Activated T-cell treated with anti-CD3 and anti-CD28 coated beads for 1 hour (primary cell): ENCODE results near the gene MAT2A.
A peak's percentile ranks its signal among the peaks of the same experiment; 100 is the strongest.
"Not testable (repeated sequence)": the region's sequence is repeated elsewhere in the genome, so short reads cannot be mapped to it uniquely, and the experiment has no call there.

ENCODE experiments used
- DNase-seq: peaks from one replicate; pipeline ENCODE4 v3.0.0-alpha.2; 2020; ENCODE audit warnings: low read depth

MAT2A gene

DNA sequence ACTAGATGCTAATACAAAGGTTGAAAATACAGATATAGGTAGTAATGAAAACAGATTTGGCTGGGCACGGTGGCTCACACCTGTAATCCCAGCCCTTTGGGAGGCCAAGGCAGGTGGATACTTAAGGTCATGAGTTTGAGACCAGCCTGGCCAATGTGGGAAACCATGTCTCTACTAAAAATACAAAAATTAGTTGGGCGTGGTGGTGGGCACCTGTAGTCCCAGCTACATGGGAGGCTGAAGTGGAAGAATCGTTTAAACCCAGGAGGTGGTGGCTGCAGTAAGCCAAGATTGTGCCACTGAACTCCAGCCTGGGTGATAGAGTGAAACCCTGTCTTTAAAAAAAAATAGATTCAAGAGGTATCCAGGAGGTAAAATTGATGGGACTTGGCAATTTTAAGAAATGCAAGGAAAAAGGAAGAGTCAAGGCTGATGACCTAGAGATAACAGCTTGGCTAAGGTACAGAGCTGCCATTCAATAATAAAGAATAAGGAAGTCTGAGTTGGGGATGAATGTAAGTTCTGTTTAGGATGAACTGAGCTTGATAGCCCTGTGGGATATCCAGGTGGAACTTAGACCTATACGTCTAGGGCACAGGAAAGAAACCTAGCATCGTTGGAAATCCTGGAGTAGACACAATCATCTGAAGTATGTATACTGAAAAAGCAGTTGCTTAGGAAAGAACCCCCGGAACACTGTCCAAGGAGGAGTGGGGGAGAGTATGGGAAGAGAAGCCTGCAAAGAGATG is 9.1 kb downstream of the MAT2A start:
- DNase-seq: no peak

DNA sequence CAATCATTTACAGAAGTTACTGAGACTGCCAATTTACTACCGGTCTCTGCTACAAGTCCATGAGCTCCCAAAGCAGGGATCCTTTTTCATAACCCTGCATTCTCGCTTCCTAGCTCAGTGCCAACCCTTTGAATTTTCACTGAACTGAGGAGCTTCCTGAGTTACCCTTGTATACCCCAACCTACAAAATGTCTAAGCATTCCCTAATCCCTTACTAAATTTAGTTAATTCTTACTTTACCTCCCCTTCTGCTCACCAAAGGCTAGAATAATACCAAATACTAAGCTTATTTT is 9.6 kb downstream of the MAT2A start:
- no peak for DNase-seq

DNA sequence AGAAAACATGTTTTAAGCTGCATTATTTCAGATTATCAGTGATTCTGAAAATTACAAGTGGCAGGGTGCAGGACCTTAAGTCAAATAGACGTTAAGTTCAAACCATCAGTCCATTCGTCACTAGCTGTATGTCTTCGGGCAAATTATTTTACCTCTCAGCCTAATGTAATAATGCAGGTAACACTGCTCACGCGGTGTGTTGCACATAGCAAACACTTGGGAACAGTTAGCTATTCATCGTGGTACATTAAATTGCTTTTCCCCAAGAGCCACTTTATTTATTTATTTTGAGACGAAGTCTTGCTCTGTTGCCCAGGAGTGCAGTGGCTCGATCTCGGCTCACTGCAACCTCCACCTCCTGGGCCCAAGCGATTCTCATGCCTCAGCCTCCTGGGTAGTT is 10.1 kb downstream of the MAT2A start:
- no peak for DNase-seq

DNA sequence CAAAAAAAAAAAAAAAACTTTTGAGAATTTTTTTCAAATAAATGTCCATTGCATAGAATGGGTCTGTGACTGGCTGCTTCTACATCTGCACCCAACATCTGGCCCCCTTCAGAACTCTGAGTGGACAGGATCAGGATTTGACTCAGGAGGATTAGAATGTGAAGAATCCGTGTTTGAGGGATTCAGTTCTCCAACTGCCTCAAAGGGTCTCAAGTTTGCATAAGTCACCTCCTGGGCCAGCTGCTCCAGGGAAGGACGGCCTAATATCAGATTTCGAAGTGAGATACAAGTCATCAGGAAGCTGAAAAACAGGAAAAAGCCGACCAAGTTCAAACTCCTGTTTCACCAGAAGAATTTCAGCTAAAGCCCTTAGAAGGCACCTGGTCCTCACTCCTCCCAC is 10.9 kb downstream of the MAT2A start:
- no peak for DNase-seq

DNA sequence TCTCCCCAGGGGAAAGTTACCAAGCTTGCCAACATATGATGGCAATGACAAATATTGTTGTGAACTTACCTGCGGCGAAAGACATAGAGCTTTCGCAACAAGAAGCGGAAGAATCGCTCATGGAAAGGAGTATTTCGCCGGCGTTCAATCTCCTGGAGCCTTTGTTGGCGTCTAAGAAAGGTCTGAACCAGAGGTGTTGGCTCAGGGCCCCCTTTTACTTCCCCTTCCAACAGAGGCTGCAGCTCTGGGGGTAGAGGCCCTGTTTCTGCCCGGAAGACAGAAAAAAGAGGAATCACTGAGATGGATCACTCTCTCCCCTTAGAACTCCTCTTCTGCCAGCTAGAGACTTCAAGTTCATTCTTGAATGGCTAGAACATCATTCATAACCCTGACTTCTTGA is 11.5 kb downstream of the MAT2A start:
- DNase-seq: no peak

DNA sequence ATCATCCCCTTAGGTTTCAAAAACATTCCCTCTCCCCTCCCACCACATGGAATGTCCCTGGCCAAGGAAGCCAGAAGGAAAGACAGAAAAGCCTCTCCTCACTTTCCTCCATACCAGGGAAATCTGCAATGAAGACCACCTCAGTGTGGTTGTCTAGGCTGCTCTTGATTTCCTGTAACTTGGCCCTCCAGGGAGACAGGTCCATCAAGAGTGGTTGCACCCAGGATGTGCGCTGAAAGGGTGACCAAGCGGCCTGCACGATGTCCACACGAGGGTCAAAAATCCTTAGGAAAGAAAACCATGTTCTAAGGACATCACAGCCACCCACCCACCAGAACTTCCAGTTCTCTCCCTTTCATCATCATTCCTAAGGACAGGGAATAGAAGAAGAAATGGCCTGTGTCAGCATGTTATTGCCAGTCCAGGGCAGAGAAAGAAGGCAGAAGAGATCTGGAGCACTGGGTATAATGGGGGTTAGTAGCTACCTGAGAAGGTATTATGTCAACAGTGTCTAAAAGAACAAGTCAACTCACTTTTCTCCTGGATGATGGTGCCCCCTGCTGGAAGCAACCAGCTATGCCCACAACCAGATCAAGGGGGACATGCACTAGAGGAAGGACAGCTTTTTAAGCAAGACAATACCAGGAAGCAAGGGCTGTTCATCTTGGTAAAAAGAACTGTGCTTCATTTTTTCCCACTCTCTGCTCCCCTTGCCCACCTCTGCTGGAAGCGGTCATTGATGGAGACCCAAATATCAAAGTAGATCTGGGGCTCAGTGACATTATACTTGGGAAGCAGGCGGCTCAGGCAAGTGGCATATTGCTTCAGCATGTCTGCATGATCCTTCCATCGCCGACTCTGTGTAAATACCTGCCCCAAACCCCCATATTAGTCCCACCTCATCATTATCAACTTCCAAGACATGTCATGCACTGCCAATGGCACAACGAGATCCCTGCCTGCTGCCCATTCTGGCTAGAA is 13.0 kb downstream of the MAT2A start:
- DNase-seq: peak; percentile 91

DNA sequence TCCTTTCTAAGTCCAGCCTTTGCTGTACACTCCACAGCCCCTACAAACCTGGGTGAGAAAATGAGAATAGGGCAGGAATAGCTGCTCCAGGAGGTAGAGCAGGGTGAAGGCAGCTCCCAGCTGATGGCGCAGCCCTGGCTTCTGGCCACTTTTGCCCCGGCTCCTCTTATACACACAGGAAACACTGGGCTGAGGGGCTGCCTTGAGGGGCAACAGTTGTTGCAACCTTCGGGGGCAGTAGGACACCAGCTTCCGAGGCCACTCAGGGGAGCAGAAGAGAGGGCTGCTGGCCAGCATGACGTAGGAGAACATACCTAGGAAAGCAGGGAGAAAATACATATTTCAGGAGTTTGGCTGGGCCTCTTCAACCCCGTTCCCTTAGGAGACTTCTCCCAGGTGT is 14.2 kb downstream of the MAT2A start:
- DNase-seq: no peak

DNA sequence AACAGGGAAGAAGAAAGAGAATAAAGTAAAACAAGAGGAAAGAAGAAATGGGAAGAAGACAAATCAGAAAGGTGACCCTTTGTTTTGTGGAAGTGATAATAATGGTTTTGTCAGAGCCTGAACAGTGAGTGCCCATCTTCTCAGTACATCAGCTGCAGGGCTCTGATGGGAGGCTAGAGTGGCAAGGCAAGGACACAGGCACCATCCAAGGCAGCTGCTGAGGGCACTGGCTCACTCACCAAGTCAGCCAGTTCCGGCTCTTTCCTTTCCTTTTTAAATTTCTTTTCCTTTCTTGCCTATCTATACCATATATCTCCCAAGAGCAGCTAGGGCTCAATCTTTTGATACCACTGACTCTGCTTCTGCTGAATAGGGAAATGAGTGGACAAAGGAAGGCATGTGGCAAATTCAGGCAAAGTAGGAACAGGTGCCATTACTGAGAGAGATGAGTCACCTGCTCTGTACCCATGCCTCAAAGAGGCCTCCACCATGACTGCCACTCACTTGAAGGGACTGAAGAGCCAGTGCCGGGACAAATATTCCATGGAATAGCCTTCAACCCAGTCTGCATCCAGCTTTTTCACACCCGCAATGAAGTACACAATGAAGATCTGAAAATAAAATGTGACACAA is 16.1 kb downstream of the MAT2A start:
- DNase-seq: no peak

DNA sequence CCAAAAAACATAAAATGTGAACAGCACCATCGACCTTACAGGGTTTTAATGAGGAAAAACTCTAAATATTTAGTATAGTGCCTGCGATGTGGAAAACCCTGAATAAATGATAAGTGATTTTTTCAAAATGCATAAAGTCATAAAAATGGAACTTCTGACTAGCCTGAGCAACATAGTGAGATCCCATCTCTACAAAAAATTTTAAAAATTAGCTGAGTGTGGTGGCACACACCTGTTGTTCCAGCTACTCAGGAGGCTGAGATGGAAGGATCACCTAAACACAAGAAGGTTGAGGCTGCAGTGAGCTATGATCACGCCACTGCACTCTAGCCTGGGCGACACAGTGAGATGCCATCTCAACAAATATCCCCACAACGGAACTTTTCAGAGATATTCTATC is 18.2 kb downstream of the MAT2A start:
- DNase-seq: no peak

DNA sequence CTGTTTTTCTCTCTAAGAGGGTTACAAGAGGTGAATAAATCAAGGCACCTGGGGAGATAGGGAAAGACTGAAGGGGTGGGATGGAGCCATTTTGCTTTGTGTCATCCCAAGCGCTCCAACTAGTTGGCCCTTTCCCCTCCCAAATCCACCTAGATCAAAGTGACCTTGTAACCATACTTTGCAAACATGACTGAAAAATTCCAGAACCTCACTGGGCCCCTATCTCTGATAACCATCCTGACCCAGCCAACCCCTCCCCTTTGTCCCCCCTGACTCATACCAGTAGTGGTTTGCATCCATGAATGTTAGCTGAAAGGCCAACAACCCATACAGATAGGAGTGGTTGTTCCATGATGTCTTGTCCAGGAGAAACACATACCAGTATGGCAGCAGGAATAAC is 19.2 kb downstream of the MAT2A start:
- DNase-seq: no peak

DNA sequence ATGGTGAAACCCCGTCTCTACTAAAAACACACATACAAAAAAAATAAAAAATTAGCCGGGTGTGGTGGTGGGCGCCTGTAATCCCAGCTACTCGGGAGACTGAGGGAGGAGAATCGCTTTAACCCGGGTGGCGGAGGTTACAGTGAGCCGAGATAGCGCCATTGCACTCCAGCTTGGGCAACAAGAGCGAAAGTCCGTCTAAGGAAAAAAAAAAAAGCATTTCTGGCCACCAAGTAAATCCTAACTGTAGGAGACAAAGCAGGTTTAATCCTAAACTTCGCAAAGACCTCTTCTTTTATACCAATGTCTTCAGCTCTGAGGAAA is 21.4 kb downstream of the MAT2A start:
- DNase-seq: not testable (repeated sequence)

DNA sequence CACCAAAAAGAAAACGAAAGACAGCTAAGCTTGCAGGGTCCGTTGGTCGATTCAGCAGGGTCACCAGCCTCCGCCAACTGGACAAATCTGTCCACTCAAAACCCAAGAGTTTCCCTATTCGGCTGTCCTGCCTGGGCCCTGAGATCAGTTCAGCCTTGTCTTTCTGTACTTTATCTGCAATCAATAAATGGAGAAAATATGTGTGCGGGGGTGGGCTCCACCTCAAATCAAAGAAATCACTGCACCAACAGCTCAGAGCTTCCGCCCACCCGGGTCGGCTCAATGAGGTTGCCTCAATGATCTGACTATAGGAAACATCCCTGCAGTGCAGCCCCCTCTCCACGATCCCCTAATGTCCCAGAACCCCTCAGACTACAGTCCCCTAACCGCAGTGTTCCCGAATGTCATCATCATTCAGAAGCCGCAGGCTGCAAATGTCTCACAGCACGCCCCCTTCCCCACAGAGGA is 21.9 kb downstream of the MAT2A start:
- no peak for DNase-seq

DNA sequence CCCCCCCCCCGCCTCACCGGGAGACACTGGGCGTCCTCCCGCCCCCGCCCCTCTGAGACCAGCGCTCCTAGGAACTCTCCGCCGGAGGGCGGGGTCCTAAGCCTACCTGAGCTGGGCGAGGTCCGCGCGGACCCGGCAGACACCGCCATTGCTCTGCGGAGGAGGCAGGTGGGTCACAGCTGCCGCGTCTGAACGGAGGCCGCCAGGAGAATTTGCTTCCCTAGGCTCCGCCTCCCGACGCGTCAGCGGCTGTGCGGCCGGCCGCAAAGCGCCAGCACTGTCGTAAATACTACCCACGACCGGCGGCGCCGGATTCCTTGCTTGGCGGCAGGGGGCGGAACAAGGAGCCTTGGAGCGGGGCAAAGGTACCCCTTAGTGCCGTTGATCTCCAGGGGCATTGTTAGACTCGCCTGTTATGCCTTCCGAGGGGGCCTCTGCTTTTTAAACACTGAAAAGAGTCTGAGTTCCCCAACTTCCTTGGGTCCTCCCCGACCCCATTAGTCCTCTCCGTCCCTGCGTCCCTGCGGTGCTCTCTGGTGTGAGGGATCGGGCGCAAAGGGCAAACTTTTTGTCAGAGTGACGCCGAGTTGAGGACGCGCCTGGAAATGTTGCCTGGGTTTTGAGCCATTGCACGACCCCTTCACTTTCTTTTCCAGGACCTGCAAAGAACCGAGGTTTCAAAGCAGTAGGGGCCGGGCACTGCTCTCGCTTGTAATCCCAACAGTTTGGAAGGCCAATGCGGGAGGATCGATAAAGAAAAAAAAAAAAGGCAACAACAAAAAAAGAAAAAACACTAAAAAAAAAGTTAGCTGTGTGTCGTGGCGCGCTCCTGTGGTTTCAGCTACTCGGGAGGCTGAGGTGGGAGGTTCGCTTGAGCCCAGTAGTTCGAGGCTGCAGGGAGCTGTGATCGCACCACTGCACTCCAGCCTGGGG is 22.6 kb downstream of the MAT2A start, which contains the start of gene GGCX:
Gene GGCX (minus strand): TSS at position 214 of the 933 bp plus-strand sequence. CDS start 65 bp downstream, at position 149.
- DNase-seq: peak; percentile 90

DNA sequence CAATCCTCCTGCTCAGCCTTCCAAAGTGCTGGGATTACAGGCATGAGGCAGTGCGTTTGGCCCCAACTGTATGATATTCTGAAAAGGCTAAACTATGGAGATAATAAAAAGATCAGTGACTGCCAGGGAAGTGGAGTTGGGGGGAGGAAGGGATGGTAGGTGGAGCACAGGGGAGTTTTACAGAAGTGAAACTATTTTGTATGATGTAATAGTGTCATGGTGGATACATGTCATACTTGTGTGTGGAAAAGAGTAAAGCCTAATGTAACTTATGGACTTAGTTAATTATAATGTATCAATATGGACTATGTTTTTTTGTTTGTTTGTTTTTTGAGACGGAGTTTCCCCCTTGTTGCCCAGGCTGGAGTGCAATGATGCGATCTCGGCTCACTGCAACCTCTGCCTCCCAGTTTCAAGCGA is 25.2 kb downstream of the MAT2A start:
- no peak for DNase-seq

DNA sequence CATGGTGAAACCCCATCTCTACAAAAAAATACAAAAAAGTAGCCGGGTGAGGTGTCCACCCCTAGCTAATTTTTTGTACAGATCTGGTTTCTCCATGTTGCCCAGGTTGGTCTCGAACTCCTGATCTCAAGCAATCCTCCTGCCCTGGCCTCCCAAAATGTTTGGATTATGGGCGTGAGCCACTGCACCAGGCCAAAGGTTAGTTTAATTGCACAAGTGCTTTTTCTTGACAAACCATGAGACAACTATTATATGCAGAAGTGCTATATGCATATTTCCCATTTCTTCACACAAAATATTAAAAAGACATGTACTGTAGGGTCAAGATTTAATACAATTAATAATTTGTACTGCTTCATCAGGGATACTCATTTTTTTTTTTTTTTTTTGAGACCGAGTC is 27.3 kb downstream of the MAT2A start:
- DNase-seq: no peak

DNA sequence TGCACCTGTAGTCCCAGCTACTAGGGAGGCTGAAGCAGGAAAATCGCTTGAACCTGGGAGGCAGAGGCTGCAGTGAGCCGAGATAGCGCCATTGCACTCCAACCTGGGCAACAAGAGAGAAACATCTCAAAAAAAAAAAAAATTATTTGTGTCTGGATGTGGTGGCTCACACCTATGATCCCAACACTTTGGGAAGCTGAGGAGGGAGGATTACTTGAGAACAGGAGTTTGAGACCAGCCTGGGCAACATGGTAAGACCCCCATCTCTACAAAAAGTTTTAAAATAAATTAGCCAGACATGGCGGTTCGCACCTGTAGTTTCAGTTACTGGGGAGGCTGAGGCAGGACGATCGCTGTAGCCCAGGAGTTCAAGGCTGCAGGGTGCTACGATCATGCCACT is 36.8 kb downstream of the MAT2A start:
- DNase-seq: no peak

DNA sequence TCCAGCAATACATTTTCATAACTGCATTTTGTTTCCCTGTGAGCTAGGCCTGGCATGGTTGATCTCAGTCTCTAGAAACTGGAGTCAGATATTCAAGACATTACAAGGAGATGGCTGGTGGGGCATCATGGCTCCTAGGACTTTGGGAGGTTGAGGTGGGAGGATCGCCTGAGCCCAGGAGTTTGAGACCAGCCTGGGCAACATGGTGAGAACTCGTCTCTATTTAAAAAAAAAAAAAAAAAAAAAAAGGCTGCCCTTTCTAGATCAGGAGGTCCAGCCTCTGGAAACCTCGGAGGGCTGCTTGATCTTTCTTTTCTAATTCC is 38.1 kb downstream of the MAT2A start:
- no peak for DNase-seq

DNA sequence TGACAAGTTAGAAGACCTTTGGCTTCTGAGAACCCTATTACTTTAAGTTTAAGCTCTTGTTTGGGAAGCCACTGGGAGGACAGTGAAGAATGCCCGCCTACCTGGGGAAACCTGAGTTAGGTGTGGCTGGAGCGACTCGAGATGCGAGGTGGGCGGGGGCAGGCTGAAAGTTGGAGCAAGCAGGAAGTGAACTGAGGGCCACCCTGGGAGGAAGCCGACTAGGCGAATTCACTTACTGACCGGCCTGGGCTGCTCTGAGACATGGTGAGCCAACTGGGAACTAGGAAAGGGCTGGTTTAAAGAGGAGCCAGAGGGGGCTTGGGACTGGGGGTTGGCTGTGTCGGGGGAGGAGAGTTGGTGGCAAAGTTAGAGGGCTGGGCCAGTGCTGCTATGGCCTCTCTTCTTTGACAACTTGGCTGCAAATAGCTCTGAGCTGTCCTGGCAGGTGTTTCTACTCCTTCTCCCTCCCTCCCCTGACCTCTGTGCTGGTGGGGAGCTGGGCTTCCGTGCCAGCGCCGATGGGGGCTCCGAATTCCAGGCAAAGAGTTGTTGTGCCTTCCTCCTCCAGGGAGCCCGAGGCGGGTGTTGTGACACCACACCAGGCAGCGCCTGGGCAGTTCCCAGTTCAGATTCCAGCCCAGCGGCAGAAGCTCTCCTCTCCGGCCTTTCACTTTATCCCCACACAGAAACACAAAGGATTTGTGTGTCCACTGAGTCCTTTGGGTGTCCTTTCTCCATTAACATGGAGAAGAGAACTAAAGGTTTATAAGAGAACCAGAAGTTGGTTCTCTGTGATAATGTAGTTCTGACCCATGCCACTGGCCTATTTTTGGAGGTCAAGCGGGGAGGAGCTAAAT is 38.6 kb downstream of the MAT2A start, which contains the start of gene VAMP8:
Gene VAMP8 (plus strand): TSS at position 201 of the 857 bp plus-strand sequence. CDS start 61 bp downstream, at position 262.
- DNase-seq: peak; percentile 52

DNA sequence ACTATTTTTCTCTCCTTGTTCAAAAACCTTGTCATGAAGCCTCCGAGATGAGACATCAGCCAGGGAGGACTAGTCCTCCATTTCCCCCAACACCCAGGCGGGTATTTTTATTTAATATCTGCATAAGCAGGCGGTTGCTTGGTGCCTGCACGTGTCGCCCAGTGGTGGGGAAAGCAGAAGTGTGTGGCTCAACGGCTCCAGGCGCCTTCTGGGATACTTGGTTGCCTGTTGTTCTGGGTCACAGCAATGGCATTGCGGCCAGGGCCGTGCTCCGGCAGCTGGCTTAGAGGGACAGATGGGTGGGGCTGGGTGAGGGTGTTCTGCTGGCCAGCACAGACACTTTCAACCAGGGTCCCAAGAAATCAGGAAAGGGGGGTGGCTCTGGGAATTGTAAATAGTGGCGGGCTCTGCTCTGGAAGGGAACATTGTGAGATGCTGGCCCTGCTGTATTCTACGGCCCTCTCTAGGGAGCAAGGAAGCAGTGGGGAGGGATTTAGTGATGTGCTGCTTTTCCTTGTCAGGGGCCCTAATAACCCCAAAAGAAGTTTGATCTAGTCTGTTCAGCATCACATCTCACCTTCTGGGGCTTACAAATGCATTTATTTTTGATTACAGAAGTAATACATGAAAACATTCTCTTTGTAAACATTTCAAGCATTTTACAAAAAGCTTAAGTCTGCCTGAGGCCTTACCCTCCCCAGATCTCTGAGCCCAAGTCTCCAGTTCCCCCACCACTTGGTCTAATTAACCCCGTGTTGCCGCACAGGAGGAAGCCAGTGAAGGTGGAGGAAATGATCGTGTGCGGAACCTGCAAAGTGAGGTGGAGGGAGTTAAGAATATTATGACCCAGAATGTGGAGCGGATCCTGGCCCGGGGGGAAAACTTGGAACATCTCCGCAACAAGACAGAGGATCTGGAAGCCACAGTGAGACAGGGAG is 39.5 kb downstream of the MAT2A start:
- DNase-seq: no peak
